Measurements from ENCODE around the gene PRCD. TPM values are rescaled to one million over a fixed set of nuclear protein-coding genes. Genes with fewer than 3 reads are reported as not detected.
"Not testable (repeated sequence)": the region's sequence is repeated elsewhere in the genome, so short reads cannot be mapped to it uniquely, and the experiment has no call there.

PRCD gene
- total RNA-seq, 1 donor from 2014 or later, result 5.8 TPM

DNA sequence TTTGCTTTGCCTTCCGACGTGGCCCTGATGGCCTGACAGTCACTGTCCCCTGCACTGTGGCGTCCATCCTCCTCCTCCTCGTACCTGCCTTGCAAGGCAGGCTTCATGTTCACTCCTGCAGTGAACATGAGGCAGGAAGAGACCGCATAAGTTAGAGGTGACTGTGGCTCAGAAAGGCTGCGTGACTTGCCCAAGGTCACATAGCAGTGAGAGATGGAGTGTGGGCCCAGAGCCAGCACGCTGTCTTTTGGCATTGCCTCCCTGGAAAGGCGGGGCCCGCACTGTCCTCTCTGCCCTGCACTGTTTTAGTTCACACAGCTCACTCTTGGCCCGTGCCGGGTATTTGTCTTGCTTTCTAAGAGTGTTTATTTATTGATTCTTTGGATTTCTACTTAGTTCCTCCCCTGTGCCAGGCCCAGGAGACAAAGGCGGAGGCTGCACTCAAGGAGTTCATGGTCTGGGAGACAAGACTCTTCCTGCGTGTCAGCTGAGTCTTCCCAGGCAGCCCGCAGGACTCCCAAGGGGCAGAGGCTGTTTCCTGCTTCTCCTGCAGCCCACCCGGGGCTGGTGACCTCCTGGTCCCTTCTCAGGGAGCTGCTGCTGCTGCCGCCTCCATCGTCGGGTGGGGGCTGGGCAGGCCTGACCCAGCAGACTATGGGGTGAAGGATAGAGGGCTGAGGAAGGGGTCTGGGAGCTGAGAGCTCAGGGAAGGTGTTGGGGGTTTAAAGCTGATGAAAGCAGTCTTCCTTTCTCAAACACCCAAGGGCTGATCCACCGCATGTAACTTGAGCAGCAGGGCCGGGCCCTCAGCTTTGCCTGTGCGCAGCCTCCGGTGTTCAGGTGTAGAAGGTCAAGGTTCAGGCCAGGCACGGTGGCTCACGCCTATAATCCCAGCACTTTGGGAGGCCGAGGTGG lies 15.0 kb upstream of the PRCD start:
- no peak for DNase-seq (ENCODE audit: low read depth)

DNA sequence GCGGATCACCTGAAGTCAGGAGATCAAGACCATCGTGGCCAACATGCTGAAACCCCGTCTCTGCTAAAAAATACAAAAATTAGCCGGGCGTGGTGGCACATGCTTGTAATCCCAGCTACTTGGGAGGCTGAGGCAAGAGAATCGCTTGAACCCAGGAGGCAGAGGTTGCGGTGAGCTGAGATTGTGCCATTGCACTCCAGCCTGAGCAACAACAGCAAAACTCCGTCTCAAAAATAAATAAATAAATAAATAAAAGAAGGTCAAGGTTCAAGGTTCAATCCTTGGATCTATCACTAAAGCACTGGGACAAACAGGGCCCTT lies 14.4 kb upstream of the PRCD start:
- DNase-seq (ENCODE audit: low read depth); H3K4me3 ChIP-seq (ENCODE audit: low read depth, low read length): not testable (repeated sequence)

More for the DNA sequence above, 15.0 kb upstream of the PRCD start:
- TF ChIP-seq, protein P1, sequence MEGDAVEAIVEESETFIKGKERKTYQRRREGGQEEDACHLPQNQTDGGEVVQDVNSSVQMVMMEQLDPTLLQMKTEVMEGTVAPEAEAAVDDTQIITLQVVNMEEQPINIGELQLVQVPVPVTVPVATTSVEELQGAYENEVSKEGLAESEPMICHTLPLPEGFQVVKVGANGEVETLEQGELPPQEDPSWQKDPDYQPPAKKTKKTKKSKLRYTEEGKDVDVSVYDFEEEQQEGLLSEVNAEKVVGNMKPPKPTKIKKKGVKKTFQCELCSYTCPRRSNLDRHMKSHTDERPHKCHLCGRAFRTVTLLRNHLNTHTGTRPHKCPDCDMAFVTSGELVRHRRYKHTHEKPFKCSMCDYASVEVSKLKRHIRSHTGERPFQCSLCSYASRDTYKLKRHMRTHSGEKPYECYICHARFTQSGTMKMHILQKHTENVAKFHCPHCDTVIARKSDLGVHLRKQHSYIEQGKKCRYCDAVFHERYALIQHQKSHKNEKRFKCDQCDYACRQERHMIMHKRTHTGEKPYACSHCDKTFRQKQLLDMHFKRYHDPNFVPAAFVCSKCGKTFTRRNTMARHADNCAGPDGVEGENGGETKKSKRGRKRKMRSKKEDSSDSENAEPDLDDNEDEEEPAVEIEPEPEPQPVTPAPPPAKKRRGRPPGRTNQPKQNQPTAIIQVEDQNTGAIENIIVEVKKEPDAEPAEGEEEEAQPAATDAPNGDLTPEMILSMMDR (conservative IDR thresholded peaks at IDR 0.05; ENCODE audit: low read depth, low read length), result no peak
- no peak overlapping the region for H3K4me3 ChIP-seq (ENCODE audit: low read depth, low read length)

DNA sequence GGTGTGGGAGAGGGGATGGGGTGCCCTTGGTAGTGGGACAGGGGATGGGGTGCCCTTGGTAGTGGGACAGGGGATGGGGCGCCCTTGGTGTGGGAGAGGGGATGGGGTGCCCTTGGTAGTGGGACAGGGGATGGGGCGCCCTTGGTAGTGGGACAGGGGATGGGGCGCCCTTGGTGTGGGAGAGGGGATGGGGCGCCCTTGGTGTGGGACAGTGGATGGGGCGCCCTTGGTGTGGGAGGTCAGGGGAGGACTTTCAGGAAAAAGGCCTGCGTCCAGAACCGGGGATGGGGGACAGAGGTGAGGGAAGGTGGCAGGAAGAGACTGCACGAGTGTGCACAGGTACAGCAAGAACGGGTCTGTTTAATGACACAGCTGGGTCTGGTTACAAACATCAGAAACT lies 12.8 kb upstream of the PRCD start:
- H3K4me3 ChIP-seq (ENCODE audit: low read depth, low read length), result not testable (repeated sequence)

DNA sequence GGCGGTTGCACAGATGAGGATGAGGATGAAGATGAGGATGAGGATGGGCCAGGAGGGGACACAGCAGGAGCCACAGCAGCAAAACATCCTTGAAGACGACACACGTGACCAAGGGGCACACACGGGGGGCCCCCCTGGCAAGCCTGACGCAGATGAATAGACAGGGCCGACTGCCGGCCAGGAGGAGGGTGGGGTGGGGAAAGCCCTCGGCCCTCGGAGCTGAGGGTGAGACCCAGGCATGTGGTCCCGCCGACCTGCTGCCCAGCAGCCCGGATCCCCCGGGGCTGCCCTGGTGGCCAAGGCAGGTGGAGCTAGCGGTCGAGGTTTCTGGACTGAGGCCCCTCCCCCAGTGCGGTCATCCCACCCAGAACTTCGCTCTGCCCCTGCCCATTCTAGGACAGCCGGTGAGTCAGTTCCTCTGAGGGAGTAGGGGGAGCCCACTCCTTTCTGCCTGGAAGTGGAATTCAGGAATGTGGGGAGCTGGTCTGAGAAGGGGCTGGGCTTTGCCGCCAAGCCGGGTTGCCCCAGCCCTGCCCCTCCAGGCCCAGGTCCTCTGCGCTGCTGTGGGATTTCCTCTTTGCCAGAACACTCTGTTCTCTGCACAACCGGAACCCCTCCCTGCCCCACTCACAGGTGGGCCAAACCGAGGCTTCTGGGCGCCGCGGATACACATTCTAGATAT lies 12.3 kb upstream of the PRCD start:
- TF ChIP-seq, protein P1 (conservative IDR thresholded peaks at IDR 0.05; ENCODE audit: low read depth, low read length), result peak; percentile 8
- DNase-seq (ENCODE audit: low read depth), result no peak
- H3K4me3 ChIP-seq (ENCODE audit: low read depth, low read length), result peak overlapping the region; percentile 6

More for the DNA sequence above, 12.8 kb upstream of the PRCD start:
- not testable (repeated sequence) for DNase-seq (ENCODE audit: low read depth)

DNA sequence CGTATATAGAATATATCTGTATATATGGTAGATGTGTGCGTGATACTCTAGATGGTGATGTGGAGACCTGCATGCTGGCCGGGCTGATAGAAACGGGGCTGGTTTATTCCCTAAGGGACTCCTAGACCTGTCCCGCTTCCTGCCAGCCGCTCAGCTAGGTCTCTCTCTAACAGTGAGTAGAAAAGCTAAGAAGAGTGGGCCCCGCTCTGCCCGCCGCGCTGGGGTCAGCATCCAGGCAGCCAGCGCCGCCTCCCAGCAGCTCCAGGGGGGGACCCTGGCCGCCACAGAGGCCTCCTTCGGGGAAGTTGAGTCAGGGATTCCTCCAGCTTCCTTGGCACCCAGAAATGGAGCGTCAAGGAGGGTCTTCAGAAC lies 11.7 kb upstream of the PRCD start:
- DNase-seq (ENCODE audit: low read depth), result no peak
- TF ChIP-seq, protein P1 (conservative IDR thresholded peaks at IDR 0.05; ENCODE audit: low read depth, low read length), result no peak
- no peak overlapping the region for H3K4me3 ChIP-seq (ENCODE audit: low read depth, low read length)

DNA sequence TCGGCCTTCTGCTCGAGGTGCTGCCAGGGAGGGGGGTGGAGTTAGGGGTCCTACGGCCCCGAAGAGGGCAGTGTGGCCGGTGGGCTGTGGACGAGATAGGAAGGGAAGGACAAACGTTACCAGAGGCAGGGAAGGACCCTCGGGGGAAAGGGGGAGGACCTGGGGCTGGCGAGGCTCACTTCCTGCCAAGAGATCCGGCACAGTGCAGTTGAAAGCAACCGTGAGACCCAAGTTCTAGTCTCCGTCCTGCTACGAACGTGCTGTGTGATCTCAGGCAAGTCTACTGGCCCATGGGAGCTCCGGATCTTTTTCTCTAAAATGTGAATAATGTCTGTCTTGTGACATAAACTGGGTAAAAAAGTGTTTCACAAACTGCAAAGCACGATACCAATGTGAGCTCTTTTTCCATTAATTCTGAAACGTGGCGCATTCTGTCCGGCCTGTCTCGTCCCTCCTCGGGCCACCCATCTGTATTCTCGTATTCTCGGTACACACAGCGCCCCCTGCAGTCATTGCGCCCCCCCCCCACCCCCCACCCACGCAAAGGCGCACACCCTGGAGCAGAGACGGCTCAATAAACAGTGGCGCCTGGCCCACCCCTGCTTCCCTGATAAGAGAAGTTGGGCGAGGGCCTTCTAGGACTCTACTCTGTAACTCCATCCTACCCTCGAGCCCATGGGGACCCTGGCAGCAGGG lies 11.2 kb upstream of the PRCD start:
- H3K4me3 ChIP-seq (ENCODE audit: low read depth, low read length), result no peak overlapping the region
- DNase-seq (ENCODE audit: low read depth), result no peak
- TF ChIP-seq, protein P1 (conservative IDR thresholded peaks at IDR 0.05; ENCODE audit: low read depth, low read length), result peak; percentile 4

DNA sequence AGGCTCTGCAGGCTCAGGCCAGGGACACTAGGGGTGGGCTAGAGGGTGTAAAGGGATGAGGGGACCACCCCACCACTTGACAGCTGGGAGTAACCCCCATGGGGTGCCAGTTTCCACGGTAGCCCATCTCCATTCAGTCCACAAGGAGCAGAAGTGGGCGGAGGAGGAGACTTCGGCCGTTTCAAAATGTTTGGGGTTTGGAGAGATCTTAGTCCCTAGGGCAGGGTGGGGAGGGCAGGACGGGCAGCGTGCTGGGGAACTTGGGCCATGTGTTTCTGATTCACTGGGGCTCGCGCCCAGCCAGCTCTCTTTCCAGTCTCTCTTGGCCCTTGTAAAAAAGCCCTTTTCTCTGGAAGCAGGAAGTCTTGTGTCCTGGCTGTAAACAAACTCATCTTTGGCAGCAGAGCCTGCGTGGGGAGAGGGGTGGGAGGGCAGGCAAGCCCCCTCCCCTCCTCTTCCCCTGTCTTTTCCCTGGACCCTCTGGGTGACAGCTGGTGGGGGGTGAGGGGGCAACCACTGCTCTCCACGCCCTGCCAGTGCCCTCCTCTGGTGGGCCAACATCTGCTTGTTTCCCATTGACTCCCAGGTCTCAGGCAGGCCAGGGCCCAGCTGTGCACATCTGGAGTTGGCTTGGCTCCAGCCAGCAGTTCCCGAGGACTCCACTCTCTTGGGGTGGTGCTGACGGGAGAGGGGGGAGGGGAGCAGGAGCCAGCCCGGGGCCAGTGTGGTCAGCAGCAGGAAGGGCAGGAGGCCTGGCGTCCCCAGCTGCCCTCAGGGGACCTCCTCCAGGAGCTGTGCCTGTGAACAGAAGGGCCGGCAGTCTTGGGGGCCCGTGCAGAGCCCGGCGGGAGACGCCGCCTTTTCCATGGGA lies 10.4 kb upstream of the PRCD start:
- no peak overlapping the region for H3K4me3 ChIP-seq (ENCODE audit: low read depth, low read length)
- TF ChIP-seq, protein P1 (conservative IDR thresholded peaks at IDR 0.05; ENCODE audit: low read depth, low read length), result no peak
- no peak for DNase-seq (ENCODE audit: low read depth)
